DMS 273 (cell line): Measurements from ENCODE around the gene KIF9.
"Not testable (repeated sequence)": the region's sequence is repeated elsewhere in the genome, so short reads cannot be mapped to it uniquely, and the experiment has no call there.

Source experiments
- DNase-seq: peaks from one replicate; lab custom pipeline; 2025; ENCODE audit not compliant: unreplicated experiment; lab: John Stamatoyannopoulos, UW

The KIF9 gene

DNA sequence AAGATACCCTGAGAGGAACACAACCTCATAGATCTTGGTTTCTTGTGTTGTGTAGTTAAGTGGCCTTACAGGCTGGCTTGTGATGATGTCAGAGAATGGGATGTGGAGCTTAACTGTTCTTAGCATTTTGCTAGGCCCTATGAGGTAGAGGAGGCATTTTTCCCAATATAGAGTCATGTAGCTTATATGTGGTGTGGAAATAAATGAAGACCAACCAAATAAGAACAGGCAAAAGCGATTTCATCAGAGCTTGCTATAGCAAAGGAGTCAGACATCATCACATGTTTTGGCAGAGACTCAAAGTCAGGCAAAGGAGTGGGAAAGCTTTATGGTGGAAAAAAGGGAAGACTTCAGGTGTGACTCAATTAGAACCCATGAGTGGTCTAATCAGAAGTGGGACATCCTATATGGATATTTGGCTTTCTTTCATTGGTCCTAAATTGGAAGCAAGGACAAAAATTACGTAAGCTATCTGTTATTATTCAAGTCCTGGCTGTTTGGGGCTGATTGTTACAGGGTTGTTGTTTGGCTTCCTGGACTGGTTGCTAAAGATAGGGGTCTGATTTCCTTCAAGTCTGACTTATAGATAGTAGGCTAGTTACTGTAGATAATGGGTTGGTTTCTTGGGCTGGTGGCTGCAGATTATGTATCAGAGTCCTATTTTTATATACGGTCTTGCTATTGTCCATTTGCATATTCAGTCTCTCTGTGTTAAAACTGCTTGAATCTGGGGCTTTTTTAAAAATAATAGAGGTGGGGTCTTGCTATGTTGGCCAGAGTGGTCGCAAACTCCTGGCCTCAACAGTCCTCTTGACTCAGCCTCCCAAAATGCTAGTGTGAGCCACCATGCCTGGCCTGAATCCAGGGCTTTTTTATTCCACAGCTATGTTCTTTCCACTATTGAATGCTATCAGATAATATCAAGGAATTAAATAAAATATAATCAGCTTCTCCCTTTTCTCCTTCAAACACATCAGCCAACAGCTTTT, 88.4 kb downstream of the KIF9 start:
- no peak for DNase-seq

DNA sequence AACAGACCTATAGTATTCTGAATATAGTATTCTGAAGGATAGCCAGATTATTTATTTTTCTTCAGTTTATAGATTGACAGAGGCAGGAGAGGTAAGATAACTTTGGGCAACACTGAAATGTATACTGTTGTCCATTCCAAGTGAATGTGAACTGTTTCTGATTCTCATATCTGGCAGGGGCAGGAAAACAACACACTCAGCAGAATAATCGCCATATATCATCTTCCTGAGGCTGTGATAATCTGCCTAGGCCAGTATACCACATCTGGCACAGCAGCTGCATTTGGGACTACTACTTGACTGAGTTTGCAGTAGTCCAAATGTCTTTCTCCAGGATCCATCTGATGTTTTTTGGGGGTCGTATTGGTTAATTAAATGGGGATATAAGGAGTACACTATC, 96.3 kb downstream of the KIF9 start:
- no peak for DNase-seq

DNA sequence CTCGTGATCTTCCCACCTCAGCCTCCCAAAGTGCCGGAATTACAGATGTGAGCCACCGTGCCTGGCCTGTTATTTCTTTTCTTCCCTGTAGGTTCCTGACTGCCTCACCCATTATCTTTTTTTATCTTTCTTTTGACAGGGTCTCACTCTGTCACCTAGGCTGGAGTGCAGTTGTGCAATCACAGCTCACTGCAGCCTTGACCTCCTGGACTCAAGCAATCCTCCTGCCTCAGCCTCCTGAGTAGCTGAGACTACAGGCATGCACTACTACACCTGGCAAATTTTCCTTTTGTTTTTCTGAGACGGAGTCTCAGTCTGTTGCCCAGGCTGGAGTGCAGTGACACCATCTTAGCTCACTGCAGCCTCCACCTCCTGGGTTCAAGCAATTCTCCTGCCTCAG, 100.9 kb downstream of the KIF9 start:
- DNase-seq = not testable (repeated sequence)

DNA sequence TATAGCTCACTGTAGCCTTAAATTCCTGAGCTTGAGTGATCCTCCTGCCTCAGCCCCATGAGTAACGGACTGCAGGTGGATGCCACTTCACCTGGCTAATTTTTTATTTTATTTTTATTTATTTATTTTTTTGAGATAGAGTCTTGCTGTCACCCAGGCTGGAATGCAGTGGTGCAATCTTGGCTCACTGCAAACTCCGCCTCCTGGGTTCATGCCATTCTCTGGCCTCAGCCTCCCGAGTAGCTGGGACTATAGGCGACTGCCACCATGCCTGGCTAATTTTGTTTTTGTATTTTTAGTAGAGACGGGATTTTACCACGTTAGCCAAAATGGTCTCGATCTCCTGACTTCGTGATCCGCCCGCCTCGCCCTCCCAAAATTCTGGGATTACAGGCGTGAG, 102.6 kb downstream of the KIF9 start:
- DNase-seq = not testable (repeated sequence)
